ENCODE results near the gene OR1S2. TPM values are rescaled to one million over a fixed set of nuclear protein-coding genes. Genes with fewer than 3 reads are reported as not detected.

Gene OR1S2
- total RNA-seq, 1 experiment from 2014 or later = not detected

- no peaks in the 10 kb centered on the region for H3K9me3 ChIP-seq (ENCODE audit: control insufficient read depth, insufficient read depth, low read depth, low read length)
- no peaks in the 10 kb centered on the region for H3K27me3 ChIP-seq (ENCODE audit: control insufficient read depth, insufficient read depth, low read length)
- no peak overlapping the region for H3K27ac ChIP-seq (ENCODE audit: low read length)
- ChIA-PET CTCF (no interaction called here), POLR2A (no interaction called here)
- TF ChIP-seq POLR2AphosphoS5 (IDR thresholded peaks at IDR 0.05; ENCODE audit: low read depth, low read length) (no peak), REST (IDR thresholded peaks at IDR 0.05; ENCODE audit: insufficient read depth in 1 of 2, low read depth in 2 of 2, low read length in 1 of 2) (no peak)
- H3K36me3 ChIP-seq (ENCODE audit: control insufficient read depth, insufficient read depth, low read length) = no peaks in the 10 kb centered on the region
- no peak overlapping the region for H3K4me3 ChIP-seq (ENCODE audit: low read depth in 2 of 2, low read length in 2 of 2)
- no TSS peak for BruUV-seq (replicated peaks)
- intact Hi-C loops (cut with micrococcal nuclease; ENCODE audit: unreplicated experiment) = no loop called here
- in situ Hi-C loops (cut with HindIII; ENCODE audit: low pct_unique_long_range_greater_than_20kb, low sequenced_read_pairs) = no loop called here
- ATAC-seq = no peak
- H3K4me1 ChIP-seq (ENCODE audit: control insufficient read depth, insufficient read depth, low read length) = no peaks in the 10 kb centered on the region
- no peak for DNase-seq (ENCODE audit: low read depth, low spot score)
These were observed 24.1 kb upstream of the OR1S2 start for GRCh38 chr11:58227956-58228615.

- intact Hi-C loops (cut with micrococcal nuclease; ENCODE audit: unreplicated experiment) (no loop called here), in situ Hi-C loops (cut with HindIII; ENCODE audit: low pct_unique_long_range_greater_than_20kb, low sequenced_read_pairs) (no loop called here)
- no peak for TF ChIP-seq REST (IDR thresholded peaks at IDR 0.05; ENCODE audit: insufficient read depth in 1 of 2, low read depth in 2 of 2, low read length in 1 of 2)
- no peak for TF ChIP-seq TCF7L2 (IDR thresholded peaks at IDR 0.05; ENCODE audit: low read depth, low read length)
- TF ChIP-seq SIN3A (IDR thresholded peaks at IDR 0.05; ENCODE audit: borderline replicate concordance, insufficient read depth, low read depth, low read length) = no peak
- ChIA-PET POLR2A (no interaction called here), CTCF (no interaction called here)
- no peak for ATAC-seq
- Histone ChIP-seq H3K36me3 (ENCODE audit: control insufficient read depth, insufficient read depth, low read length) (no peaks in the 10 kb centered on the region), H3K27ac (ENCODE audit: low read length) (no peak overlapping the region), H3K4me3 (ENCODE audit: low read depth in 2 of 2, low read length in 2 of 2) (no peak overlapping the region), H3K27me3 (ENCODE audit: control insufficient read depth, insufficient read depth, low read length) (no peaks in the 10 kb centered on the region), H3K4me1 (ENCODE audit: control insufficient read depth, insufficient read depth, low read length) (no peaks in the 10 kb centered on the region), H3K9me3 (ENCODE audit: control insufficient read depth, insufficient read depth, low read depth, low read length) (no peaks in the 10 kb centered on the region)
- no TSS peak for BruUV-seq (replicated peaks)
- no peak for DNase-seq (ENCODE audit: low read depth, low spot score)
These were observed 18.8 kb upstream of the OR1S2 start for GRCh38 chr11:58222721-58223120.

DNA sequence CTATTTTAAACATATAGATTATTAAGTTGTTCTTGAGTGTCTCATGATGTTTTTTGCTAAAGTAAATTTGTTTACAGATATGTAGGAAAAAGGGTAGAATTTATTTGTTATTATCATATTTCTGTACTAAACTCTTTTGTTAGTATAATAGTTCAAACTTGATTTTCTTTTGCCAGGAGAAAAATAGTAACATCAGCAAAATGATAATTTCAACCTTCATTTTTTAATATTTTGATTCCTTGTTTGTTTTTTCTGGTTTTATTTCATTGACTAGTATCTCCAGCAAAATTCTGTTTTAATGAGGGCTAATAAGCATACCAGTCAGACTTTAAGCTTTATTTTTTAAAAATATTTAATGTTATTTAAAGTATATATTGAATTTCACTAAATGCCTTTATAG lies 12.5 kb upstream of the OR1S2 start:
- H3K36me3 ChIP-seq (ENCODE audit: control insufficient read depth, insufficient read depth, low read length) = no peaks in the 10 kb centered on the region
- no peak overlapping the region for H3K4me3 ChIP-seq (ENCODE audit: low read depth in 2 of 2, low read length in 2 of 2)
- in situ Hi-C loops (cut with HindIII; ENCODE audit: low pct_unique_long_range_greater_than_20kb, low sequenced_read_pairs) = no loop called here
- H3K4me1 ChIP-seq (ENCODE audit: control insufficient read depth, insufficient read depth, low read length) = no peaks in the 10 kb centered on the region
- CTCF ChIA-PET = no interaction called here
- intact Hi-C loops (cut with micrococcal nuclease; ENCODE audit: unreplicated experiment) = no loop called here
- no TSS peak for BruUV-seq (replicated peaks)
- ATAC-seq = no peak
- H3K27me3 ChIP-seq (ENCODE audit: control insufficient read depth, insufficient read depth, low read length) = no peaks in the 10 kb centered on the region
- no peaks in the 10 kb centered on the region for H3K9me3 ChIP-seq (ENCODE audit: control insufficient read depth, insufficient read depth, low read depth, low read length)
- DNase-seq (ENCODE audit: low read depth, low spot score) = no peak
- POLR2A ChIA-PET = no interaction called here
- H3K27ac ChIP-seq (ENCODE audit: low read length) = no peak overlapping the region
- no peak for TF ChIP-seq TCF7L2 (IDR thresholded peaks at IDR 0.05; ENCODE audit: low read depth, low read length)
- no peak for TF ChIP-seq SIN3A (IDR thresholded peaks at IDR 0.05; ENCODE audit: borderline replicate concordance, insufficient read depth, low read depth, low read length)
- no peak for TF ChIP-seq REST (IDR thresholded peaks at IDR 0.05; ENCODE audit: insufficient read depth in 1 of 2, low read depth in 2 of 2, low read length in 1 of 2)
- TF ChIP-seq POLR2AphosphoS5 (IDR thresholded peaks at IDR 0.05; ENCODE audit: low read depth, low read length) = no peak
- TF ChIP-seq CTCF (IDR thresholded peaks at IDR 0.05) = no peak

Data from Panc1 (cell line).